ES-I3 (cell line): Measurements from ENCODE around the gene SLC17A4.

ENCODE experiments used
- H3K36me3 ChIP-seq: 2 replicates; pipeline ENCODE4 v1.6.1; 2013; ENCODE audit warnings: mild to moderate bottlenecking, low read length, control low read depth, moderate library complexity; ENCODE audit not compliant: insufficient read depth
- H3K4me1 ChIP-seq: 2 replicates; pipeline ENCODE4 v1.6.1; 2013; ENCODE audit warnings: mild to moderate bottlenecking, control low read depth, low read length; ENCODE audit not compliant: insufficient read depth
- H3K9ac ChIP-seq: 2 replicates; pipeline ENCODE4 v1.6.1; 2013; ENCODE audit warnings: low read depth, mild to moderate bottlenecking, low read length, moderate library complexity
- H3K9me3 ChIP-seq: 2 replicates; pipeline ENCODE4 v1.6.1; 2013; ENCODE audit warnings: mild to moderate bottlenecking, low read length, moderate library complexity; ENCODE audit not compliant: control insufficient read depth, insufficient read depth

SLC17A4 gene

DNA sequence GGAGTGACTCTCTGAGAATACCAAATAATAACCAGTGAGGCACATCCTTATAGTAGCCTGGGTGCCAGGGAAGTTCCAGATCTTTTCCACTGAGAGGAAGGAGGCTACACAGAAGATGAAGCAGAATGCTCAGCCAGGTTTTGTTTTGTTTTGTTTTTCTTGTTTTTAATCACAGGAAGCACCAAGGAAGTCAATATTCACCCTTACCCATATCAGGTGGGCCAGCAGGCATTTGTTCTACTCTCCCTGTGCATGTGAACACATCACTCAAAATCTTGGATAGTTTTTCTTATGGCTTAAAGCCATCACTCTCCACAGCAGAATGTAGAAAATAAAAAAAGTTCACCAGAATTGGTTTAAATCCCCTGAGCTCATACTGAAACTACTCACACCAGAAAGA lies 66.8 kb downstream of the SLC17A4 start:
- no peaks in the 10 kb centered on the region for H3K9me3 ChIP-seq
- H3K9ac ChIP-seq, result no peak overlapping the region
- H3K36me3 ChIP-seq, result no peaks in the 10 kb centered on the region
- H3K4me1 ChIP-seq, result no peaks in the 10 kb centered on the region

DNA sequence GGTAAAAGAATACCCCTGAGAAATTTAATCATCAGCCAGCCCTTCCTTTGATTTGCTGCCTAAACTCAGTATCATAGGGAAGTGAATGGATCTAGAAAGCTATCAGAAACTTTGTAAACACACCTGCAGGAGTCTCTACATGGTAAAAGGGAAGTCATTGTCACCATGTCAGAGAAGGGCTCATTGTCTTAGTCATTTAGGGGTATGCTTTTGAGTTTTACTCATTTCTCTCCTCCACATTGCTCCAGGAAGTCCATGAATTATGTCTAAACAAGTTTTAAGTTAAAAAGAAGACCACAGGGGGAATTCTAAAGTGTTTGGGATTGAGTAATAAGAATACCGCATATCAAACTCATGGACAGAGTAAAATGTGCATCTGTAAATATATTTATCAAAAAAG lies 74.8 kb downstream of the SLC17A4 start:
- Histone ChIP-seq H3K9me3 (no peaks in the 10 kb centered on the region), H3K4me1 (no peaks in the 10 kb centered on the region), H3K9ac (no peak overlapping the region), H3K36me3 (no peaks in the 10 kb centered on the region)

DNA sequence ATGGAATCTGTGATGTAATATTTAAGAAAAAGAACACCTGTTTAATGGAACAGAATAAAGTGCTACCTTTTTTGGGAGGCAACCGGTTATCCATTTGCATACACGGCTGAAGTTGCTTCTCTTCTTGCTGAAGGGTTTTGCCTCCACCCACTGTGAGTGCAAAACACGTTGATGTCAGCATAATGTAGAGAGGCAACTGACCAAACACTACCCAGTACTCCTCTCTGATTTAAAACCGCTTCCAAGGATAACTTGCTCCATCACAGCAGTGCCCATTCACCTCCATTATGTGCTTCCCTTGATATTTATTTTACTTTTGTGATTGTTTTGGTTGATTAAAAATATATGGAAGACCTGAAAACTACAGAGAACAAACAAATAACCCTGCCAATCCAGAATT lies 75.9 kb downstream of the SLC17A4 start:
- no peaks in the 10 kb centered on the region for H3K4me1 ChIP-seq
- H3K9ac ChIP-seq, result no peak overlapping the region
- no peaks in the 10 kb centered on the region for H3K9me3 ChIP-seq
- no peaks in the 10 kb centered on the region for H3K36me3 ChIP-seq
